Measurements from ENCODE around the gene APBA3.
A peak's percentile ranks its signal among the peaks of the same experiment; 100 is the strongest.

- TF ChIP-seq RFX5 (IDR thresholded peaks at IDR 0.05; ENCODE audit: low read depth, low read length) (no peak), ARID3B (CRISPR knock-in tag; IDR thresholded peaks at IDR 0.05; ENCODE audit: borderline replicate concordance) (no peak), POLR2AphosphoS5 (IDR thresholded peaks at IDR 0.05; ENCODE audit: control insufficient read depth, insufficient read depth, low read depth, low read length) (no peak), FOXM1 (IDR thresholded peaks at IDR 0.05; ENCODE audit: low read depth) (no peak), FOXM1 (CRISPR knock-in tag; IDR thresholded peaks at IDR 0.05; ENCODE audit: low read depth) (no peak), CTCF (IDR thresholded peaks at IDR 0.05 in 2 of 3, conservative IDR thresholded peaks at IDR 0.05 in 1 of 3; ENCODE audit: insufficient read depth in 2 of 3, low read depth in 1 of 3, low read length in 3 of 3) (peak; percentile 39 to 45 (median 44); a peak in 5 of 6 replicates), SOX6 (IDR thresholded peaks at IDR 0.05) (no peak), PRPF4 (IDR thresholded peaks at IDR 0.05; ENCODE audit: insufficient read depth, low read depth, low read length, poor library complexity, severe bottlenecking) (no peak), ID3 (CRISPR knock-in tag; IDR thresholded peaks at IDR 0.05) (no peak), ID3 (tag; IDR thresholded peaks at IDR 0.05) (no peak), HDGF (IDR thresholded peaks at IDR 0.05) (no peak)
These were observed 22.4 kb upstream of the APBA3 start for GRCh38 chr19:3783660-3784584.
